Endothelial cell of hepatic sinusoid (primary cell): ENCODE data around the gene KCNH8.

Source experiments
- in situ Hi-C: cut with HindIII; loops from 2 replicates; pipeline ENCODE4 v1.10.0; 2017; ENCODE audit warnings: low sequenced_read_pairs

KCNH8 gene

GRCh38 chr3:19576343-19576742 is 428.0 kb downstream of the KCNH8 start:
- in situ Hi-C loops = loop anchor here (5.0 kb wide), 1 partner anchor 44 kb away; no protein-coding TSS in a partner anchor
